Liver (tissue), 9 donors: ENCODE results near the gene ZNF687. TPM values are rescaled to one million over a fixed set of nuclear protein-coding genes. Genes with fewer than 3 reads are reported as not detected.
A peak's percentile ranks its signal among the peaks of the same experiment; 100 is the strongest.

Experiments used
- DNase-seq: peaks from one replicate; pipeline ENCODE4 v3.0.0-alpha.2; 2017; ENCODE audit warnings: low spot score
- H3K27ac ChIP-seq, 2 donors: one replicate each; pipeline ENCODE4 v1.7.0; 2013; ENCODE audit warnings: inconsistent platforms in 2 of 2, low read length in 2 of 2, control low read depth in 1 of 2, low read depth in 1 of 2, mild to moderate bottlenecking in 1 of 2
- H3K27me3 ChIP-seq, 4 donors: one replicate each; pipeline versions ENCODE4 v1.6.1 to v1.7.0; 2013; ENCODE audit warnings: low read length in 3 of 4, inconsistent platforms in 1 of 4, mild to moderate bottlenecking in 1 of 4, moderate library complexity in 1 of 4; ENCODE audit not compliant: control insufficient read depth in 4 of 4, insufficient read depth in 4 of 4
- H3K36me3 ChIP-seq, 4 donors: one replicate each; pipeline versions ENCODE4 v1.6.1 to v1.7.0; 2013; ENCODE audit warnings: low read length in 3 of 4, mild to moderate bottlenecking in 3 of 4, low read depth in 1 of 4, moderate library complexity in 1 of 4; ENCODE audit not compliant: control insufficient read depth in 4 of 4, insufficient read depth in 3 of 4
- H3K4me1 ChIP-seq, 4 donors: one replicate each; pipeline versions ENCODE4 v1.6.1 to v1.7.0; 2013; ENCODE audit warnings: low read length in 3 of 4, mild to moderate bottlenecking in 3 of 4, moderate library complexity in 1 of 4; ENCODE audit not compliant: control insufficient read depth in 4 of 4, insufficient read depth in 4 of 4
- H3K4me3 ChIP-seq, 3 donors: one replicate each; pipeline versions ENCODE4 v1.6.1 to v1.7.0; 2013; ENCODE audit warnings: low read length in 3 of 3, control low read depth in 1 of 3, low read depth in 1 of 3, mild to moderate bottlenecking in 1 of 3
- H3K9ac ChIP-seq, 2 donors: one replicate each; pipeline ENCODE4 v1.7.0; 2013; ENCODE audit warnings: low read length in 2 of 2, mild to moderate bottlenecking in 2 of 2, moderate library complexity in 2 of 2, control low read depth in 1 of 2, low read depth in 1 of 2
- H3K9me3 ChIP-seq, 4 donors: one replicate each; pipeline versions ENCODE4 v1.6.1 to v1.7.0; 2013; ENCODE audit warnings: low read length in 3 of 4; ENCODE audit not compliant: control insufficient read depth in 4 of 4
- GABPA ChIP-seq, 2 donors: IDR thresholded peaks in 1 of 2; conservative IDR thresholded peaks in 1 of 2; 2 replicates each; pipeline ENCODE4 v1.6.1; 2016; ENCODE audit warnings: antibody characterized with exemption in 2 of 2, mild to moderate bottlenecking in 1 of 2, moderate library complexity in 1 of 2
- HNF4A ChIP-seq, 2 donors: conservative IDR thresholded peaks; 2 replicates each; pipeline ENCODE4 v1.6.1; 2016; ENCODE audit warnings: antibody characterized with exemption in 2 of 2, mild to moderate bottlenecking in 2 of 2
- HNF4G ChIP-seq: IDR thresholded peaks from 2 replicates; pipeline ENCODE4 v1.6.1; 2016; ENCODE audit warnings: antibody characterized with exemption
- RAD21 ChIP-seq, 2 donors: IDR thresholded peaks; 2 replicates each; pipeline ENCODE4 v1.6.1; 2016; ENCODE audit warnings: antibody characterized with exemption in 2 of 2, mild to moderate bottlenecking in 2 of 2
- SP1 ChIP-seq: IDR thresholded peaks from 2 replicates; pipeline ENCODE4 v1.6.1; 2018; ENCODE audit warnings: antibody characterized with exemption, mild to moderate bottlenecking
- TAF1 ChIP-seq: conservative IDR thresholded peaks from 2 replicates; pipeline ENCODE4 v1.6.1; 2016; ENCODE audit warnings: antibody characterized with exemption, mild to moderate bottlenecking
- YY1 ChIP-seq: IDR thresholded peaks from 2 replicates; pipeline ENCODE4 v1.6.1; 2016; ENCODE audit warnings: antibody characterized with exemption, mild to moderate bottlenecking
- WGBS: extraction: QIAGEN DNeasy Blood & Tissue Kit; methylation state at CpG from one replicate; pipeline ENCODE4 v1.1.7; 2013; 5-methylcytosine and 5-hydroxymethylcytosine counted together
- polyA plus RNA-seq, 2 donors: library from polyadenylated mRNA; stranded (reverse) in 1 of 2; unstranded in 1 of 2; fragments of 200-250 nt in 1 of 2; fragments of >200 nt in 1 of 2; fragmentation: Nextera tagmentation in 1 of 2; extraction: Ambion mirVana in 1 of 2; gene quantifications; one replicate each; pipeline versions ENCODE4 v1.2.1 to v1.2.3, GENCODE V29; 2013 to 2015
- total RNA-seq, 2 donors: library from RNA; depleted of rRNA; stranded (reverse); fragments of >200 nt; gene quantifications; one replicate each; pipeline ENCODE4 v1.2.3, GENCODE V29; 2014
- TF ChIP-seq, protein P1 (sequence below): IDR thresholded peaks from 2 replicates; pipeline ENCODE4 v1.6.1; 2016; ENCODE audit warnings: antibody characterized with exemption
- TF ChIP-seq, protein P2 (sequence below): IDR thresholded peaks from 2 replicates; pipeline ENCODE4 v1.6.1; 2016; ENCODE audit warnings: antibody characterized with exemption, mild to moderate bottlenecking
- donor health status: healthy.
- donor health status: healthy.
- donor health status: healthy.
- donor health status: healthy.
- donor health status: healthy.

Gene ZNF687, protein sequence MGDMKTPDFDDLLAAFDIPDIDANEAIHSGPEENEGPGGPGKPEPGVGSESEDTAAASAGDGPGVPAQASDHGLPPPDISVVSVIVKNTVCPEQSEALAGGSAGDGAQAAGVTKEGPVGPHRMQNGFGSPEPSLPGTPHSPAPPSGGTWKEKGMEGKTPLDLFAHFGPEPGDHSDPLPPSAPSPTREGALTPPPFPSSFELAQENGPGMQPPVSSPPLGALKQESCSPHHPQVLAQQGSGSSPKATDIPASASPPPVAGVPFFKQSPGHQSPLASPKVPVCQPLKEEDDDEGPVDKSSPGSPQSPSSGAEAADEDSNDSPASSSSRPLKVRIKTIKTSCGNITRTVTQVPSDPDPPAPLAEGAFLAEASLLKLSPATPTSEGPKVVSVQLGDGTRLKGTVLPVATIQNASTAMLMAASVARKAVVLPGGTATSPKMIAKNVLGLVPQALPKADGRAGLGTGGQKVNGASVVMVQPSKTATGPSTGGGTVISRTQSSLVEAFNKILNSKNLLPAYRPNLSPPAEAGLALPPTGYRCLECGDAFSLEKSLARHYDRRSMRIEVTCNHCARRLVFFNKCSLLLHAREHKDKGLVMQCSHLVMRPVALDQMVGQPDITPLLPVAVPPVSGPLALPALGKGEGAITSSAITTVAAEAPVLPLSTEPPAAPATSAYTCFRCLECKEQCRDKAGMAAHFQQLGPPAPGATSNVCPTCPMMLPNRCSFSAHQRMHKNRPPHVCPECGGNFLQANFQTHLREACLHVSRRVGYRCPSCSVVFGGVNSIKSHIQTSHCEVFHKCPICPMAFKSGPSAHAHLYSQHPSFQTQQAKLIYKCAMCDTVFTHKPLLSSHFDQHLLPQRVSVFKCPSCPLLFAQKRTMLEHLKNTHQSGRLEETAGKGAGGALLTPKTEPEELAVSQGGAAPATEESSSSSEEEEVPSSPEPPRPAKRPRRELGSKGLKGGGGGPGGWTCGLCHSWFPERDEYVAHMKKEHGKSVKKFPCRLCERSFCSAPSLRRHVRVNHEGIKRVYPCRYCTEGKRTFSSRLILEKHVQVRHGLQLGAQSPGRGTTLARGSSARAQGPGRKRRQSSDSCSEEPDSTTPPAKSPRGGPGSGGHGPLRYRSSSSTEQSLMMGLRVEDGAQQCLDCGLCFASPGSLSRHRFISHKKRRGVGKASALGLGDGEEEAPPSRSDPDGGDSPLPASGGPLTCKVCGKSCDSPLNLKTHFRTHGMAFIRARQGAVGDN
- 1 to 10 TPM; 9.3 to 9.7 TPM for total RNA-seq
- 1 to 10 TPM; 2.7 to 6.4 TPM for polyA plus RNA-seq

DNA sequence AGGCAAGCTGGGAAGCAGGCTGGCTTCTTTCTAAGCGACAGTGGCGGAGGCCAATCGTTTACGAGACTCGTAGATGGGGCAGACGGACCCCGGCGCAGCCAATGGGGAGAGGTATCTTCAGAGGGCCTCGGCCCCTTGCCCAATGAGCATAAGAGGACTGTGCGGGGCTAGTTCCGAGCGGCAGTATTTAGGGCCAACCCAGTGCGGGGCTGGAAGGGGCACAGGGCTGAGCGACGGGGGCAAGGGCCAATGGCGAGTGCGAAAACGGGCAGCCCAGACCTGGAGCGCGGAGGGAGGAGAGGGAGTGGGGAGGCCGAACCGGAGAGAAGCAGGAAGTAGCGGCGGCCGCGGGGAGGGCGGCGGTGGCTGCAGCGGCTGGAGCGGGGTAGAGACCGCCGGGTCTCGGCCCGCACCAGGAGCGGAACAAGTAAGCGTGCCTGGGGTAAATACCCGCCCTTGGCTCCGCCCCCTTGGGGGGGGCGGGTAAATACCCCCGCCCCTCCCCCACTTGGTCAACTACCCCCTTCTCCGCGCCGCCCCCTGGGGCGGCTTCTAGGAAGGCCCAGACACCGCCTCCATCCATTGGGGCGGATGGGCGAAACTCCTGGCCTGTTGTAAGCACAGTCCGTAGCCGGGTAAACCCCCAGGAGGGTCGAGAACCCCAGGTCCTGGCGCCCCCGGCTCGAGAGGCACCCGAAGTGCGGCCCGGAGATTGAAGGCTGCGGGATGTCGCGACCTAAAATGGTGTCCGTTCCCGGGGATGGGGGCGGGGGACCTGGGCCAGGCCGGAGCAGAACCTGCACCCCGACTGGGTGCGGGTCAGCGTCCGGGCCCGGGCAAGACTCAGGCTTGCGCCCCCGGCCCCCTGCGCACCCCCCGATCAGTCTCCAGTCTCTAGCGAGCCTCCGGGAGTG, at the start of gene ZNF687:
ZNF687 (plus strand) TSS at position 331 of the 914 bp plus-strand sequence. CDS start 3,993 bp downstream, outside the sequence.
- no peaks in the 10 kb centered on the region for H3K27me3 ChIP-seq
- under 1% methylated on average over 74 of the region's 74 CpGs for WGBS
- no peaks in the 10 kb centered on the region for H3K9me3 ChIP-seq
- peaks cover 8 to 15% (median 11%) of the 10 kb centered on the region in 4 donors for H3K36me3 ChIP-seq
- peak; percentile 97 for DNase-seq
- TF ChIP-seq, protein P1, sequence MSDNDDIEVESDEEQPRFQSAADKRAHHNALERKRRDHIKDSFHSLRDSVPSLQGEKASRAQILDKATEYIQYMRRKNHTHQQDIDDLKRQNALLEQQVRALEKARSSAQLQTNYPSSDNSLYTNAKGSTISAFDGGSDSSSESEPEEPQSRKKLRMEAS: no peak
- peak; percentile 76 for TF ChIP-seq TAF1
- no peak for TF ChIP-seq GABPA (IDR thresholded peaks at IDR 0.05 in 1 of 2, conservative IDR thresholded peaks at IDR 0.05 in 1 of 2)
- TF ChIP-seq, protein P2, sequence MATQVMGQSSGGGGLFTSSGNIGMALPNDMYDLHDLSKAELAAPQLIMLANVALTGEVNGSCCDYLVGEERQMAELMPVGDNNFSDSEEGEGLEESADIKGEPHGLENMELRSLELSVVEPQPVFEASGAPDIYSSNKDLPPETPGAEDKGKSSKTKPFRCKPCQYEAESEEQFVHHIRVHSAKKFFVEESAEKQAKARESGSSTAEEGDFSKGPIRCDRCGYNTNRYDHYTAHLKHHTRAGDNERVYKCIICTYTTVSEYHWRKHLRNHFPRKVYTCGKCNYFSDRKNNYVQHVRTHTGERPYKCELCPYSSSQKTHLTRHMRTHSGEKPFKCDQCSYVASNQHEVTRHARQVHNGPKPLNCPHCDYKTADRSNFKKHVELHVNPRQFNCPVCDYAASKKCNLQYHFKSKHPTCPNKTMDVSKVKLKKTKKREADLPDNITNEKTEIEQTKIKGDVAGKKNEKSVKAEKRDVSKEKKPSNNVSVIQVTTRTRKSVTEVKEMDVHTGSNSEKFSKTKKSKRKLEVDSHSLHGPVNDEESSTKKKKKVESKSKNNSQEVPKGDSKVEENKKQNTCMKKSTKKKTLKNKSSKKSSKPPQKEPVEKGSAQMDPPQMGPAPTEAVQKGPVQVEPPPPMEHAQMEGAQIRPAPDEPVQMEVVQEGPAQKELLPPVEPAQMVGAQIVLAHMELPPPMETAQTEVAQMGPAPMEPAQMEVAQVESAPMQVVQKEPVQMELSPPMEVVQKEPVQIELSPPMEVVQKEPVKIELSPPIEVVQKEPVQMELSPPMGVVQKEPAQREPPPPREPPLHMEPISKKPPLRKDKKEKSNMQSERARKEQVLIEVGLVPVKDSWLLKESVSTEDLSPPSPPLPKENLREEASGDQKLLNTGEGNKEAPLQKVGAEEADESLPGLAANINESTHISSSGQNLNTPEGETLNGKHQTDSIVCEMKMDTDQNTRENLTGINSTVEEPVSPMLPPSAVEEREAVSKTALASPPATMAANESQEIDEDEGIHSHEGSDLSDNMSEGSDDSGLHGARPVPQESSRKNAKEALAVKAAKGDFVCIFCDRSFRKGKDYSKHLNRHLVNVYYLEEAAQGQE: peak; percentile 22
- TF ChIP-seq SP1: peak; percentile 99
- no peak for TF ChIP-seq RAD21 (IDR thresholded peaks at IDR 0.05)
- TF ChIP-seq YY1: peak; percentile 69
- TF ChIP-seq HNF4A (conservative IDR thresholded peaks at IDR 0.05): peak in 1 of 2 donors; percentile 5
- H3K4me1 ChIP-seq: peaks cover 3 to 16% (median 6%) of the 10 kb centered on the region in 4 donors
- H3K4me3 ChIP-seq: peak within 1 kb of the TSS; percentile 89 to 99 (median 90)
- peak within 1 kb of the TSS; percentile 99 to 100 for H3K27ac ChIP-seq
- H3K9ac ChIP-seq: peak within 1 kb of the TSS; percentile 67 to 92

DNA sequence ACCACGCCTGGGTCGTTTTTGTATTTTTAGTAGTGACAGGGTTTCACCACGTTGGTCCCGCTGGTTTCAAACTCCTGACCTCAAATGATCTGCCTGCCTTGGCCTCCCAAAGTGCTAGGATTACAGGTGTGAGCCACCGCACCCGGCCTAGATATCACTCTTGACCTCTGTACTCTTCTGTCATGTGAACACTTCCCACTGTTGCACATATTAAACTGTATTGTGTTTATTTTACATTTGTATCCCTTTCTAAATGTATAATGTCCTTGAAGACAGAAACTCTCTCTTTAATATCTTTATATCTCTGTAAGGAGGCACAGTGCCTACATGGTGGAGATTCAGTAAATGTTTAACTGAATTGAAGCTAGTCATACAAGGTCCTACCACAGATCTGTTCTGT, 46.9 kb upstream of the ZNF687 start:
- H3K9me3 ChIP-seq: no peaks in the 10 kb centered on the region
- no peak overlapping the region for H3K4me3 ChIP-seq
- H3K27ac ChIP-seq: no peak overlapping the region
- no peak for DNase-seq
- no peaks in the 10 kb centered on the region for H3K27me3 ChIP-seq
- no peak overlapping the region for H3K9ac ChIP-seq
- peaks cover 22 to 89% (median 77%) of the 10 kb centered on the region in 4 donors for H3K36me3 ChIP-seq
- TF ChIP-seq SP1 (no peak), RAD21 (IDR thresholded peaks at IDR 0.05) (no peak), HNF4G (no peak), TAF1 (no peak)
- TF ChIP-seq, protein P1: no peak
- WGBS: 81% methylated on average over 6 of the region's 6 CpGs
- no peaks in the 10 kb centered on the region for H3K4me1 ChIP-seq
